Measurements from ENCODE around the gene PHAF1.

The PHAF1 gene

DNA sequence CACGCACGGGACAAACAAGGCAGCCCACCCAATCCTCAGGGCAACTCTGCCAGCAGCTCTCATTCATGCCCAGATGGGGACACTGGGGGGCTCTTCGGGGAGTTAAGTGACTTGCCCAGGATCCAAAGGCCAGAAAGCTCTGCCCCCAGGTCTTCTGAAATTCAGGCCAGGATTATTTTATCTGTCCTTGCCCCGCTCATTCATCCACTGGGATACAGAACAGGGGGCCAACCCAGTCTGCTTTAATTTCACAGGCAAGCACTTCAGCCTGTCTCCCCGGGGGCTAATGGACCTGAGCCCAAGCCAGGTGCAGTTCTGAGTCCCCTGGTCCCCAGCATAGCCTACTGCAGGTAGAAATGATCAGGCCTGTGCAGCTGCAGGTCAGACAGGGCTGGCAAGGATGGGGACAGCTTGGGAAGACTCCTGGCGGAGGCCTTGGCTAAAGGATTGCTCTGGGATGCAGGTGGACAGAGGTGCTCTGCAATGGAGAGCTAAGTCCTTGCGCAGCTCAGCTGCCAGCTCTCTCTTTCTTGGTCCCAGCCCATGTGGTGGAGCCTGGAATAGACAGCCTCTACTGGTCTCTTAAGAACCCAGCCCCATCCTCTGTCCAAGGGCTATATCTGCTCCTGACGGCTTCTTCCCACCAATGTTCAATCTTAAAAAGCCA lies 41.8 kb downstream of the PHAF1 start:
- TF ChIP-seq EP300 (IDR thresholded peaks at IDR 0.05; ENCODE audit: borderline replicate concordance), result no peak
- TF ChIP-seq TEAD4 (IDR thresholded peaks at IDR 0.05), result no peak
- no peak for TF ChIP-seq TAF1 (IDR thresholded peaks at IDR 0.05; ENCODE audit: low read depth)
- no peak for TF ChIP-seq ZBTB7A (IDR thresholded peaks at IDR 0.05; ENCODE audit: low read depth)
- TF ChIP-seq, protein P1, sequence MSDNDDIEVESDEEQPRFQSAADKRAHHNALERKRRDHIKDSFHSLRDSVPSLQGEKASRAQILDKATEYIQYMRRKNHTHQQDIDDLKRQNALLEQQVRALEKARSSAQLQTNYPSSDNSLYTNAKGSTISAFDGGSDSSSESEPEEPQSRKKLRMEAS (IDR thresholded peaks at IDR 0.05), result no peak
- TF ChIP-seq EGR1 (IDR thresholded peaks at IDR 0.05), result no peak
- TF ChIP-seq REST (IDR thresholded peaks at IDR 0.05; ENCODE audit: low read depth), result no peak

DNA sequence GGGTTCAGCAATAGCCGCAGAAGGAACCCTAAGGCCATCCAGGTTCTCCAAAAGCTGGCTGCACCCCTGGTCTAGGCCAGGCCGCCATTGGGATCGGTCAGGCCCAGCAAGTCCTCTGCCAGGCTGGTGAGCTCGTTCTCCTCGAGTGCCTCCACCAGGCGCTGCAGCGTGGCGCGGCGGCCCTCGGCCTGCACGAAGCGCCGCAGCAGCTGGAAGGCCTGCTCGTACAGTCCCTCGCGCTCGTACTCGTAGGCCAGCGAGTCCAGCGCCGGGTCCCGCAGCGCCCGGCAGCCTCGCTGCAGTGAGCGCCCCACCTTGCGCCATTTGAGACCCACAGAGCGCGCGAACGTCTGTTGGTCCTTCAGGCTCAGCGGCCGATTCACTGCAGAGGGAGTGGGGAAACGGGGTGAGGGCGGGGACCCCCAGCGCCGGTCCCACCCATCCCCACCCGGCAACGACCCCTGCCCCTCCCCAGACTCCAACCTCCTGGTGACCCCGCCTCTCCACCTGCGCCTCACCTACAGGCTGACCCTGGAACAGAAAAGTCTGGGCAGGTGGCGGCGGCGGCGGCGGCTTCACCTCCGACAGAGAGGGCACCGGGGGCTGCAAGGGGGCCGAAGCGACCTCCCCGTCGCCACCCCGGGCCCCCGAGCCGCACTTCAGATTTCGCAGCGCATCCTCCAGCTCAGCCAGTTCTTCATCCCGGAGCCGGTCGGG lies 45.0 kb downstream of the PHAF1 start:
- TF ChIP-seq REST (IDR thresholded peaks at IDR 0.05; ENCODE audit: low read depth) (no peak), FOXM1 (IDR thresholded peaks at IDR 0.05; ENCODE audit: borderline replicate concordance, low read depth) (no peak), EP300 (IDR thresholded peaks at IDR 0.05; ENCODE audit: borderline replicate concordance) (no peak), YY1 (IDR thresholded peaks at IDR 0.05; ENCODE audit: low read depth) (no peak), CEBPB (IDR thresholded peaks at IDR 0.05) (no peak)

DNA sequence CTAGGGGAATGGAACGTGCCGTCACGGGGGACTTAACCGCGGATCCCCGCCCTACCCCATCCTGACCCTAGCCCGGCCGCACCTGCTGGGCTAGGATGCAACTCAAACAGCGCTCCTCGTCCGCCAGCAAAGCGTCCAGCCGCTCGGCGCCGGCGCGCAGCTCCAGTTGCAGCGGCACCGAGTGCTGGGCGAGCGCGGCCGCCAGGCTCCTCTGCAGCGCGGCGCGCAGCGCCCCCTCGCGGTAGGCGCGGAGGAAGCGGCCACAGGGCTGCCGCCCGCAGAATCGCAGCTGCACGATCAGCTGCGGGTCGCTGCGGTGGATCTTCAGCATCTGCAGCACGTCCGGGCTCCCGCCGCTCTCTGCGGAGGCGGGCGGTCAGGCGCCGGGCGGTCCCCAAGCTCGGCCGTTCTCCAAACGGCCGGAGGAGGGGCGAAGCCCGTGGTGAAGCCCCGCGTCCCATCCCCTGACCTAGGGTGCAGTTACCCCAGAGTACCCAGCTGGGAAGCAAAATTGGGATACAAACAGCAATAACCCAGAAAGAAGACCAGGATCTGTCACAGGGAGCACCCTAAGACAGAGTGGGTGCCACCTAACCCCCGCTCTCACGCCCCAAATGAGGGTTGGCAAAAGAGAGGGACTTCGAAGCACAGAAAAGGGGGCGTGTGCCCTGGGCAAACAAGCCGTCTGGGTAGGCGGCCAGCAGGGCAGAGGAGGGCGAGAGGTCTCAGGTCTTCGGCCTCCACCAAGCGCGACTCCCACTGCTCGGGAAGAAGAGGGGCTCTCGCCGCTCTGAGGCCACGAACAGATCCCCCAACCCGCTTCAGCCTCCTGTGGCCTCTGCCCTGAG lies 45.8 kb downstream of the PHAF1 start:
- TF ChIP-seq USF1 (IDR thresholded peaks at IDR 0.05) (no peak), EP300 (IDR thresholded peaks at IDR 0.05; ENCODE audit: borderline replicate concordance) (no peak), RAD21 (IDR thresholded peaks at IDR 0.05; ENCODE audit: low read depth) (peak; percentile 83), TEAD4 (IDR thresholded peaks at IDR 0.05) (peak; percentile 17; the same call in 1 of the 2 replicates), TCF12 (IDR thresholded peaks at IDR 0.05; ENCODE audit: low read depth) (peak; percentile 45; the same call in 1 of the 2 replicates), YY1 (IDR thresholded peaks at IDR 0.05; ENCODE audit: low read depth) (0 out of 2 replicates have a peak, but pooled peaks have one; percentile 16)
- TF ChIP-seq, protein P1 (IDR thresholded peaks at IDR 0.05), result peak; percentile 40; the same call in 1 of the 2 replicates

- TF ChIP-seq EGR1 (IDR thresholded peaks at IDR 0.05) (no peak), CREB1 (IDR thresholded peaks at IDR 0.05; ENCODE audit: low read depth) (no peak), RAD21 (IDR thresholded peaks at IDR 0.05; ENCODE audit: low read depth) (no peak), REST (IDR thresholded peaks at IDR 0.05; ENCODE audit: low read depth) (no peak), YY1 (IDR thresholded peaks at IDR 0.05; ENCODE audit: low read depth) (no peak), NFIC (IDR thresholded peaks at IDR 0.05) (no peak), FOXM1 (IDR thresholded peaks at IDR 0.05; ENCODE audit: borderline replicate concordance, low read depth) (no peak), USF1 (IDR thresholded peaks at IDR 0.05) (no peak), TEAD4 (IDR thresholded peaks at IDR 0.05) (no peak), ZBTB7A (IDR thresholded peaks at IDR 0.05; ENCODE audit: low read depth) (no peak), TAF1 (IDR thresholded peaks at IDR 0.05; ENCODE audit: low read depth) (no peak), EP300 (IDR thresholded peaks at IDR 0.05; ENCODE audit: borderline replicate concordance) (no peak), CEBPB (IDR thresholded peaks at IDR 0.05) (no peak), TCF12 (IDR thresholded peaks at IDR 0.05; ENCODE audit: low read depth) (no peak)
- TF ChIP-seq, protein P1 (IDR thresholded peaks at IDR 0.05), result no peak
These were observed 46.6 kb downstream of the PHAF1 start for GRCh38 chr16:67156143-67156844.

Data from Ishikawa (cell line).